K562 (cell line): ENCODE results near the gene PLEKHN1. TPM values are rescaled to one million over a fixed set of nuclear protein-coding genes. Genes with fewer than 3 reads are reported as not detected.

Experiments used
- ARHGAP35 ChIP-seq: fragments of 450-650 bp; IDR thresholded peaks from 2 replicates; pipeline ENCODE4 v1.6.1; 2018; ENCODE audit not compliant: partially characterized antibody
- ARID4B ChIP-seq: sonication (generic); formaldehyde crosslinking; IDR thresholded peaks from 2 replicates; pipeline ENCODE4 v1.8.0; 2022; ENCODE audit warnings: mild to moderate bottlenecking, missing genetic modification reagents
- DLX4 ChIP-seq: fragments of 250-450 bp; sonication (Bioruptor Pico); IDR thresholded peaks from 2 replicates; pipeline ENCODE4 v1.6.1; 2021; ENCODE audit warnings: mild to moderate bottlenecking
- DMBX1 ChIP-seq: fragments of 250-450 bp; sonication (Bioruptor Pico); IDR thresholded peaks from 2 replicates; pipeline ENCODE4 v1.8.0; 2022; ENCODE audit warnings: inconsistent platforms, mild to moderate bottlenecking, moderate library complexity, borderline replicate concordance
- ETS2 ChIP-seq: IDR thresholded peaks from 2 replicates; pipeline ENCODE4 v1.6.1; 2016; ENCODE audit warnings: borderline replicate concordance, missing genetic modification characterization, mild to moderate bottlenecking, moderate library complexity, missing compliant biosample characterization; ENCODE audit not compliant: poor library complexity, severe bottlenecking
- GTF3C2 ChIP-seq: IDR thresholded peaks from 3 replicates; pipeline ENCODE4 v1.6.1; 2011; ENCODE audit warnings: borderline replicate concordance, mild to moderate bottlenecking, moderate library complexity; ENCODE audit not compliant: insufficient read length; ENCODE audit errors: extremely low read depth
- HNRNPLL ChIP-seq: fragments of 200-400 bp; formaldehyde crosslinking; IDR thresholded peaks from 2 replicates; pipeline ENCODE4 v1.6.1; 2017; ENCODE audit warnings: low read length, low read depth, mild to moderate bottlenecking; ENCODE audit not compliant: poor library complexity, severe bottlenecking
- KLF6 ChIP-seq: fragments of 250-450 bp; sonication (Bioruptor Pico); IDR thresholded peaks from 2 replicates; pipeline ENCODE4 v1.4.0; 2020; ENCODE audit warnings: mild to moderate bottlenecking, moderate library complexity, borderline replicate concordance
- MYC ChIP-seq, 2 experiments: fragments of 250-450 bp in 1 of 2; sonication (Bioruptor Pico) in 1 of 2; IDR thresholded peaks; 2 replicates each; pipeline versions ENCODE4 v1.5.1 to v1.6.1; 2012 to 2021; ENCODE audit warnings: low read depth in 2 of 2, borderline replicate concordance in 1 of 2, improper control_type of control experiment in 1 of 2, low read length in 1 of 2, mild to moderate bottlenecking in 1 of 2, moderate library complexity in 1 of 2
- POLR2G ChIP-seq: fragments of 200-400 bp; formaldehyde crosslinking; IDR thresholded peaks from 2 replicates; pipeline ENCODE4 v1.6.1; 2017; ENCODE audit warnings: low read depth, mild to moderate bottlenecking, antibody characterized with exemption, low read length, moderate library complexity
- RFX7 ChIP-seq: fragments of 250-450 bp; sonication (Bioruptor Pico); IDR thresholded peaks from 2 replicates; pipeline ENCODE4 v1.5.1; 2021; ENCODE audit warnings: mild to moderate bottlenecking
- ZBTB17 ChIP-seq: fragments of 450-650 bp; formaldehyde crosslinking; IDR thresholded peaks from 2 replicates; pipeline ENCODE4 v1.4.0; 2020; ENCODE audit warnings: mild to moderate bottlenecking
- ZNF217 ChIP-seq: sonication (generic); formaldehyde crosslinking; IDR thresholded peaks from 2 replicates; pipeline ENCODE4 v1.8.0; 2022; ENCODE audit warnings: mild to moderate bottlenecking, missing genetic modification reagents
- ZNF274 ChIP-seq: IDR thresholded peaks from 2 replicates; pipeline ENCODE4 v1.6.1; 2011; ENCODE audit warnings: low read depth, mild to moderate bottlenecking, low read length, moderate library complexity, borderline replicate concordance
- ZNF76 ChIP-seq: fragments of 250-450 bp; sonication (Bioruptor Pico); IDR thresholded peaks from 2 replicates; pipeline ENCODE4 v1.4.0; 2020; ENCODE audit warnings: mild to moderate bottlenecking, moderate library complexity, borderline replicate concordance
- polyA plus RNA-seq, 8 experiments: library from polyadenylated mRNA; depleted of rRNA in 4 of 8; stranded (reverse) in 5 of 8; unstranded in 3 of 8; fragments of >200 nt; fragmentation: Nextera tagmentation in 2 of 8; fragmentation: Illumina TruSeq in 1 of 8; extraction: Ambion mirVana in 2 of 8; extraction: Trizol in 1 of 8; gene quantifications; 2 replicates each; pipeline versions ENCODE4 v1.2.1 to v1.2.3, GENCODE V29; 2011 to 2014; ENCODE audit warnings: inconsistent platforms in 1 of 8, missing spikeins in 1 of 8
- total RNA-seq, 7 experiments: library from RNA; depleted of rRNA in 6 of 7; stranded (reverse); fragments of >200 nt in 6 of 7; fragmentation: Illumina TruSeq in 2 of 7; extraction: Trizol in 2 of 7; gene quantifications; 2 replicates each; pipeline versions ENCODE4 v1.2.1 to v1.2.3, GENCODE V29; 2011 to 2021; ENCODE audit warnings: low replicate concordance in 1 of 7

PLEKHN1 gene
- total and polyA plus RNA-seq, 9 of the 15 experiments (the other 6 are each of a cell fraction or from before 2014, with no cell fraction given) = 0.07 to 1.5 (median 0.13) TPM; not detected in 2

- TF ChIP-seq MYC (IDR thresholded peaks at IDR 0.05; ENCODE audit: low read depth, low read length) (no peak), MYC (CRISPR knock-in tag; IDR thresholded peaks at IDR 0.05; ENCODE audit: borderline replicate concordance, low read depth) (0 out of 2 replicates have a peak, but pooled peaks have one; percentile 47), ZNF217 (CRISPR knock-in tag) (no peak), DMBX1 (CRISPR knock-in tag) (peak; percentile 86), ARHGAP35 (peak; percentile 47), ZNF76 (CRISPR knock-in tag) (0 out of 2 replicates have a peak, but pooled peaks have one; percentile 56), ETS2 (no peak), DLX4 (no peak), HNRNPLL (no peak), ZNF274 (no peak), RFX7 (CRISPR knock-in tag) (no peak), ZBTB17 (CRISPR knock-in tag) (peak; percentile 80; the same call in 1 of the 2 replicates), POLR2G (no peak), ARID4B (CRISPR knock-in tag) (0 out of 2 replicates have a peak, but pooled peaks have one; percentile 49), KLF6 (peak; percentile 75), GTF3C2 (no peak)
These were observed 38.8 kb downstream of the PLEKHN1 start (continued) for GRCh38 chr1:1004780-1005697.
